ENCODE measurements around the gene RGS5. TPM values are rescaled to one million over a fixed set of nuclear protein-coding genes. Genes with fewer than 3 reads are reported as not detected.

RGS5 gene
- total RNA-seq, 1 donor, result 2.2 TPM

GRCh38 chr1:163172596-163172995 is 30.1 kb downstream of the RGS5 start:
- H3K4me3 ChIP-seq (ENCODE audit: low read depth, low read length), result no peak overlapping the region
- DNase-seq (ENCODE audit: low read depth), result peak; percentile 47

GRCh38 chr1:163171826-163172225 is 30.9 kb downstream of the RGS5 start:
- no peak overlapping the region for H3K4me3 ChIP-seq (ENCODE audit: low read depth, low read length)
- no peak for DNase-seq (ENCODE audit: low read depth)

More at GRCh38 chr1:163172596-163172995, 30.1 kb downstream of the RGS5 start:
- TF ChIP-seq, protein P1, sequence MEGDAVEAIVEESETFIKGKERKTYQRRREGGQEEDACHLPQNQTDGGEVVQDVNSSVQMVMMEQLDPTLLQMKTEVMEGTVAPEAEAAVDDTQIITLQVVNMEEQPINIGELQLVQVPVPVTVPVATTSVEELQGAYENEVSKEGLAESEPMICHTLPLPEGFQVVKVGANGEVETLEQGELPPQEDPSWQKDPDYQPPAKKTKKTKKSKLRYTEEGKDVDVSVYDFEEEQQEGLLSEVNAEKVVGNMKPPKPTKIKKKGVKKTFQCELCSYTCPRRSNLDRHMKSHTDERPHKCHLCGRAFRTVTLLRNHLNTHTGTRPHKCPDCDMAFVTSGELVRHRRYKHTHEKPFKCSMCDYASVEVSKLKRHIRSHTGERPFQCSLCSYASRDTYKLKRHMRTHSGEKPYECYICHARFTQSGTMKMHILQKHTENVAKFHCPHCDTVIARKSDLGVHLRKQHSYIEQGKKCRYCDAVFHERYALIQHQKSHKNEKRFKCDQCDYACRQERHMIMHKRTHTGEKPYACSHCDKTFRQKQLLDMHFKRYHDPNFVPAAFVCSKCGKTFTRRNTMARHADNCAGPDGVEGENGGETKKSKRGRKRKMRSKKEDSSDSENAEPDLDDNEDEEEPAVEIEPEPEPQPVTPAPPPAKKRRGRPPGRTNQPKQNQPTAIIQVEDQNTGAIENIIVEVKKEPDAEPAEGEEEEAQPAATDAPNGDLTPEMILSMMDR (IDR thresholded peaks at IDR 0.05; ENCODE audit: insufficient read depth, low read depth, low read length), result no peak

DNA sequence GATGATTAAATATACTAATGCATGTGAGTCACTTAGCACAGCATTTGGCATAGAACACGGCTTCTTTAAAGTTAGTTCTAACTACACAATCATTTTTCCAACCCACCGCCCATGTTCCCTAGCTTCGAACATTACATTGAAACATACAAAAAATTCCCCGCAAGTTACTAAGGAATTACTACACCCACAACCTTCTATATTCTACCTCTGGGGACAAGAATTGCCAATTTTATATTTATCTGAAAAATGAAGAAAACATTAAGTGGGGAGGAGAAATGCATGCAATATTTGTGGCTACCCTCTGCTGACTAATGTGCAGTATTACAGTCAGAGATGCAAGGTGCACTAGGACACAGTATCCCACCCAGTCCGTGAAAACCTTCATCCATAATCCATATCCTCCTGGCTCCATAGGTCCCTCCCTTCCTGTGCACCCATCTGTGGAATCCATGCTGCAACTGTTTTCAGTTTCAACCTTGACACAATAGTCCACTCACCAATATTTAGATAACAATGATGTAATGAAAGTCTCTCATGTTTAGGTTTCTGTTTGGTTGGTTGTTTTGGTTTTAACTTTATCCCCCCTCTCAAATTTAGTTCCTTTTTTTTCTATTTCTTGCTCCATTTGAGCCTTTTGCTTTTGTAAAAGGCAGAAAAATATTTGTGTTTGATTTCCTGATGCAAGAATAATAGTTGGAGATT is 31.6 kb downstream of the RGS5 start:
- no peak overlapping the region for H3K4me3 ChIP-seq (ENCODE audit: low read depth, low read length)
- no peak for DNase-seq (ENCODE audit: low read depth)
- TF ChIP-seq, protein P1 (IDR thresholded peaks at IDR 0.05; ENCODE audit: insufficient read depth, low read depth, low read length), result peak; percentile 61

More at GRCh38 chr1:163171826-163172225, 30.9 kb downstream of the RGS5 start:
- TF ChIP-seq, protein P1 (IDR thresholded peaks at IDR 0.05; ENCODE audit: insufficient read depth, low read depth, low read length), result no peak

GRCh38 chr1:163170331-163170730 is 32.4 kb downstream of the RGS5 start:
- TF ChIP-seq, protein P1 (IDR thresholded peaks at IDR 0.05; ENCODE audit: insufficient read depth, low read depth, low read length), result no peak
- H3K4me3 ChIP-seq (ENCODE audit: low read depth, low read length), result no peak overlapping the region
- peak; percentile 33 for DNase-seq (ENCODE audit: low read depth)

DNA sequence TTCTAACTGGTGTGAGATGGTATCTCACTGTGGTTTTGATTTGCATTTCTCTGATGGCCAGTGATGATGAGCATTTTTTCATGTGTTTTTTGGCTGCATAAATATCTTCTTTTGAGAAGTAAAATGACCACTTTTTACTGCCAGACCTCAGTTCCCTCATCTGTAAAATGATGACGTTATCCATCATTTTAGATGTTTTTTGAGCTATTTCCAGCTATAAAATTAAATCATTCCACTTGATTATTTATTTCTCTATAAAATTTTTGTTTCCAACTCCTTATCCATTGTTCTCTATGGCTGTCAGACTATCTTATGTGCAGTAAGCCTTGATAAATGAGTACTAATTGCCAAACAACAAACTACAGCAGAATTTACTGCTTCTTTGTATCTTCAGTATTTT is 33.2 kb downstream of the RGS5 start:
- TF ChIP-seq, protein P1 (IDR thresholded peaks at IDR 0.05; ENCODE audit: insufficient read depth, low read depth, low read length), result no peak
- no peak for DNase-seq (ENCODE audit: low read depth)
- no peak overlapping the region for H3K4me3 ChIP-seq (ENCODE audit: low read depth, low read length)

- TF ChIP-seq, protein P1 (IDR thresholded peaks at IDR 0.05; ENCODE audit: insufficient read depth, low read depth, low read length), result no peak
- DNase-seq (ENCODE audit: low read depth), result peak; percentile 95
- no peak overlapping the region for H3K4me3 ChIP-seq (ENCODE audit: low read depth, low read length)
These were observed 34.7 kb downstream of the RGS5 start for GRCh38 chr1:163168053-163168452.

Measured in fibroblast of villous mesenchyme (primary cell).